Fibroblast of skin of back (primary cell): Measurements from ENCODE around the gene PGM2.

Experiments
- DNase-seq: peaks from one replicate; pipeline ENCODE4 v3.0.0-alpha.2; 2013

Gene PGM2

GRCh38 chr4:37903901-37904300 is 77.4 kb downstream of the PGM2 start:
- no peak for DNase-seq

GRCh38 chr4:37904824-37905223 is 78.3 kb downstream of the PGM2 start:
- DNase-seq: no peak

GRCh38 chr4:37905533-37906169 is 79.2 kb downstream of the PGM2 start:
- no peak for DNase-seq

- peak; percentile 65 for DNase-seq
Measured at GRCh38 chr4:37908488-37909331, 82.2 kb downstream of the PGM2 start.

GRCh38 chr4:37909332-37910090 is 83.0 kb downstream of the PGM2 start:
- DNase-seq: no peak

- no peak for DNase-seq
Measured at GRCh38 chr4:37910091-37910486, 83.6 kb downstream of the PGM2 start.
